Measurements from ENCODE around the gene APOB.

Gene APOB

GRCh38 chr2:21017748-21018276 lies 26.1 kb downstream of the APOB start:
- DNase-seq (ENCODE audit: low read depth in 2 of 2), result no peak

- no peak for DNase-seq (ENCODE audit: low read depth in 2 of 2)
These were observed 28.6 kb downstream of the APOB start for GRCh38 chr2:21015281-21015645.

GRCh38 chr2:21014364-21015280 lies 29.3 kb downstream of the APOB start:
- DNase-seq (ENCODE audit: low read depth in 2 of 2), result no peak

- DNase-seq (ENCODE audit: low read depth in 2 of 2), result no peak
These were observed 30.6 kb downstream of the APOB start for GRCh38 chr2:21013043-21013816.

GRCh38 chr2:21012557-21012937 lies 31.3 kb downstream of the APOB start:
- DNase-seq (ENCODE audit: low read depth in 2 of 2), result no peak

- DNase-seq (ENCODE audit: low read depth in 2 of 2), result no peak
These were observed 31.9 kb downstream of the APOB start for GRCh38 chr2:21011876-21012556.

- no peak for DNase-seq (ENCODE audit: low read depth in 2 of 2)
These were observed 32.4 kb downstream of the APOB start for GRCh38 chr2:21011453-21011852.

GRCh38 chr2:21010813-21011439 lies 32.9 kb downstream of the APOB start:
- no peak for DNase-seq (ENCODE audit: low read depth in 2 of 2)

GRCh38 chr2:21009662-21010225 lies 34.1 kb downstream of the APOB start:
- no peak for DNase-seq (ENCODE audit: low read depth in 2 of 2)

- DNase-seq (ENCODE audit: low read depth in 2 of 2), result no peak
These were observed 34.8 kb downstream of the APOB start for GRCh38 chr2:21008790-21009661.

- DNase-seq (ENCODE audit: low read depth in 2 of 2), result no peak
These were observed 35.7 kb downstream of the APOB start for GRCh38 chr2:21008014-21008789.

- no peak for DNase-seq (ENCODE audit: low read depth in 2 of 2)
These were observed 36.5 kb downstream of the APOB start for GRCh38 chr2:21007129-21008013.

- DNase-seq (ENCODE audit: low read depth in 2 of 2), result no peak
These were observed 37.3 kb downstream of the APOB start for GRCh38 chr2:21006423-21007128.

- no peak for DNase-seq (ENCODE audit: low read depth in 2 of 2)
These were observed 38.0 kb downstream of the APOB start for GRCh38 chr2:21005700-21006422.

- no peak for DNase-seq (ENCODE audit: low read depth in 2 of 2)
These were observed 38.7 kb downstream of the APOB start for GRCh38 chr2:21005111-21005699.

GRCh38 chr2:21004181-21004572 lies 39.7 kb downstream of the APOB start:
- DNase-seq (ENCODE audit: low read depth in 2 of 2), result no peak
